Measurements from ENCODE around the gene BROX.

DNA sequence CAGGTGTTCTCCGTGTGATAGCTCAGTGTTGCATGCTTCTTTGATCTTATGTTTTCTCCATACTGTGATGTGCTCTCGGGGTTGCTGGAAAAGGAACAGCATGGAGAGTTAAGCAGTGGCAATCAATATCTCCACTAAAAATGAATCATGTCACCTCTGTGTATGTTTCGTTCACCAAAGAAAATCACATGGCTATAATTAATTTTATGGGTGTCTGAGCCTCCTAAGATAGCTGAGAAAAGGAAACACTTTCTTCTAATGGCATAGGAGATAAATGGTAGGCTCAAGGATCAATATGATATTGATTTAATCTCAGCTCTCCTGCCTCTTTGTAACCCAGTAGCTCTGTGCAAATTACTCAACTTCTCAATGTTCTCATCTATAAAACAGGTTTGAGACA, 38.9 kb downstream of the BROX start:
- TF ChIP-seq, protein P1, sequence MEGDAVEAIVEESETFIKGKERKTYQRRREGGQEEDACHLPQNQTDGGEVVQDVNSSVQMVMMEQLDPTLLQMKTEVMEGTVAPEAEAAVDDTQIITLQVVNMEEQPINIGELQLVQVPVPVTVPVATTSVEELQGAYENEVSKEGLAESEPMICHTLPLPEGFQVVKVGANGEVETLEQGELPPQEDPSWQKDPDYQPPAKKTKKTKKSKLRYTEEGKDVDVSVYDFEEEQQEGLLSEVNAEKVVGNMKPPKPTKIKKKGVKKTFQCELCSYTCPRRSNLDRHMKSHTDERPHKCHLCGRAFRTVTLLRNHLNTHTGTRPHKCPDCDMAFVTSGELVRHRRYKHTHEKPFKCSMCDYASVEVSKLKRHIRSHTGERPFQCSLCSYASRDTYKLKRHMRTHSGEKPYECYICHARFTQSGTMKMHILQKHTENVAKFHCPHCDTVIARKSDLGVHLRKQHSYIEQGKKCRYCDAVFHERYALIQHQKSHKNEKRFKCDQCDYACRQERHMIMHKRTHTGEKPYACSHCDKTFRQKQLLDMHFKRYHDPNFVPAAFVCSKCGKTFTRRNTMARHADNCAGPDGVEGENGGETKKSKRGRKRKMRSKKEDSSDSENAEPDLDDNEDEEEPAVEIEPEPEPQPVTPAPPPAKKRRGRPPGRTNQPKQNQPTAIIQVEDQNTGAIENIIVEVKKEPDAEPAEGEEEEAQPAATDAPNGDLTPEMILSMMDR (IDR thresholded peaks at IDR 0.05): no peak
- no peak for TF ChIP-seq POLR2A (IDR thresholded peaks at IDR 0.05)
